Measurements from ENCODE around the gene COPB1.

COPB1 gene

GRCh38 chr11:14445542-14446530, 53.8 kb downstream of the COPB1 start:
- peak; percentile 33; the same call in 1 of the 3 replicates for ATAC-seq (ENCODE audit: insufficient read depth, low read depth)
- no peaks in the 10 kb centered on the region for H3K4me1 ChIP-seq (ENCODE audit: insufficient read depth, low read length)
- no peak overlapping the region for H3K27ac ChIP-seq (ENCODE audit: low read length)

GRCh38 chr11:14444441-14445189, 55.0 kb downstream of the COPB1 start:
- Histone ChIP-seq H3K27me3 (ENCODE audit: insufficient read depth, low read length, poor library complexity) (no peaks in the 10 kb centered on the region), H3K79me2 (ENCODE audit: insufficient read depth, low read length) (no peaks in the 10 kb centered on the region), H2AFZ (ENCODE audit: low read depth, low read length) (no peak overlapping the region; the same call in 1 of the 2 replicates), H3K4me2 (ENCODE audit: insufficient read depth, low read length) (no peak overlapping the region), H3K4me1 (ENCODE audit: insufficient read depth, low read length) (no peaks in the 10 kb centered on the region), H3K9ac (ENCODE audit: low read depth, low read length) (no peak overlapping the region), H3K27ac (ENCODE audit: low read length) (no peak overlapping the region), H3K4me3 (ENCODE audit: low read depth in 1 of 2, low read length in 2 of 2) (no peak overlapping the region), H3K9me3 (ENCODE audit: insufficient read depth, low read length, severe bottlenecking) (no peaks in the 10 kb centered on the region), H4K20me1 (ENCODE audit: insufficient read depth, low read length) (no peaks in the 10 kb centered on the region), H3K36me3 (ENCODE audit: insufficient read depth, low read length) (no peaks in the 10 kb centered on the region)
- no peak for ATAC-seq (ENCODE audit: insufficient read depth, low read depth)
- TF ChIP-seq CTCF (IDR thresholded peaks at IDR 0.05; ENCODE audit: borderline replicate concordance, extremely low read depth, low read length, poor library complexity, severe bottlenecking) (no peak), EZH2 (IDR thresholded peaks at IDR 0.05; ENCODE audit: borderline replicate concordance, low read depth, low read length, severe bottlenecking) (no peak)
- no peak for DNase-seq

More at GRCh38 chr11:14445542-14446530, 53.8 kb downstream of the COPB1 start:
- H3K4me3 ChIP-seq (ENCODE audit: low read depth in 1 of 2, low read length in 2 of 2) = no peak overlapping the region
- H3K36me3 ChIP-seq (ENCODE audit: insufficient read depth, low read length) = no peaks in the 10 kb centered on the region
- no peaks in the 10 kb centered on the region for H3K27me3 ChIP-seq (ENCODE audit: insufficient read depth, low read length, poor library complexity)
- TF ChIP-seq EZH2 (IDR thresholded peaks at IDR 0.05; ENCODE audit: borderline replicate concordance, low read depth, low read length, severe bottlenecking) = no peak
- TF ChIP-seq CTCF (IDR thresholded peaks at IDR 0.05; ENCODE audit: borderline replicate concordance, extremely low read depth, low read length, poor library complexity, severe bottlenecking) = no peak
- no peaks in the 10 kb centered on the region for H4K20me1 ChIP-seq (ENCODE audit: insufficient read depth, low read length)
- H3K9me3 ChIP-seq (ENCODE audit: insufficient read depth, low read length, severe bottlenecking) = no peaks in the 10 kb centered on the region
- no peak overlapping the region for H3K4me2 ChIP-seq (ENCODE audit: insufficient read depth, low read length)
- no peak overlapping the region for H3K9ac ChIP-seq (ENCODE audit: low read depth, low read length)
- DNase-seq = no peak
- no peak overlapping the region for H2AFZ ChIP-seq (ENCODE audit: low read depth, low read length)
- H3K79me2 ChIP-seq (ENCODE audit: insufficient read depth, low read length) = no peaks in the 10 kb centered on the region

- Histone ChIP-seq H3K4me1 (ENCODE audit: insufficient read depth, low read length) (no peaks in the 10 kb centered on the region), H3K27ac (ENCODE audit: low read length) (no peak overlapping the region), H3K36me3 (ENCODE audit: insufficient read depth, low read length) (no peaks in the 10 kb centered on the region), H3K4me2 (ENCODE audit: insufficient read depth, low read length) (no peak overlapping the region), H3K79me2 (ENCODE audit: insufficient read depth, low read length) (no peaks in the 10 kb centered on the region), H3K4me3 (ENCODE audit: low read depth in 1 of 2, low read length in 2 of 2) (no peak overlapping the region), H2AFZ (ENCODE audit: low read depth, low read length) (no peak overlapping the region), H3K9ac (ENCODE audit: low read depth, low read length) (no peak overlapping the region), H3K27me3 (ENCODE audit: insufficient read depth, low read length, poor library complexity) (no peaks in the 10 kb centered on the region), H3K9me3 (ENCODE audit: insufficient read depth, low read length, severe bottlenecking) (no peaks in the 10 kb centered on the region), H4K20me1 (ENCODE audit: insufficient read depth, low read length) (no peaks in the 10 kb centered on the region)
- DNase-seq = no peak
- no peak for TF ChIP-seq EZH2 (IDR thresholded peaks at IDR 0.05; ENCODE audit: borderline replicate concordance, low read depth, low read length, severe bottlenecking)
- no peak for TF ChIP-seq CTCF (IDR thresholded peaks at IDR 0.05; ENCODE audit: borderline replicate concordance, extremely low read depth, low read length, poor library complexity, severe bottlenecking)
- ATAC-seq (ENCODE audit: insufficient read depth, low read depth) = no peak
Measured at GRCh38 chr11:14443638-14444037, 56.0 kb downstream of the COPB1 start.

Data from DND-41 (cell line).